Loucy (cell line): ENCODE measurements around the gene TMEM272.

Experiments
- H2AFZ ChIP-seq: fragments of 200-600 bp; sonication (generic); 2 replicates; pipeline ENCODE4 v1.6.0; 2016; ENCODE audit warnings: antibody characterized with exemption, mild to moderate bottlenecking, low read length, moderate library complexity
- H3F3A ChIP-seq: fragments of 200-600 bp; 2 replicates; pipeline ENCODE4 v1.6.0; 2016; ENCODE audit warnings: antibody characterized with exemption, low read depth, mild to moderate bottlenecking
- H3K27me3 ChIP-seq: fragments of 200-600 bp; sonication (generic); 2 replicates; pipeline ENCODE4 v1.6.1; 2014; ENCODE audit warnings: low read length, mild to moderate bottlenecking; ENCODE audit not compliant: insufficient read depth, poor library complexity, severe bottlenecking
- H3K36me3 ChIP-seq: fragments of 200-600 bp; sonication (generic); 2 replicates; pipeline ENCODE4 v1.6.1; 2016; ENCODE audit warnings: low read length; ENCODE audit not compliant: insufficient read depth
- H3K4me1 ChIP-seq: fragments of 200-600 bp; sonication (generic); 2 replicates; pipeline ENCODE4 v1.5.1; 2014; ENCODE audit warnings: low read length, mild to moderate bottlenecking; ENCODE audit not compliant: insufficient read depth, poor library complexity, severe bottlenecking
- H3K4me2 ChIP-seq: fragments of 200-600 bp; sonication (generic); 2 replicates; pipeline ENCODE4 v1.6.0; 2014; ENCODE audit warnings: antibody characterized with exemption, low read length, low read depth, mild to moderate bottlenecking; ENCODE audit not compliant: poor library complexity, severe bottlenecking
- H3K4me3 ChIP-seq: fragments of 200-600 bp; sonication (generic); 2 replicates; pipeline ENCODE4 v1.5.1; 2014; ENCODE audit warnings: low read length, mild to moderate bottlenecking, mixed read lengths; ENCODE audit not compliant: poor library complexity, severe bottlenecking
- H3K79me2 ChIP-seq: fragments of 200-600 bp; sonication (generic); 2 replicates; pipeline ENCODE4 v1.6.1; 2014; ENCODE audit warnings: low read length; ENCODE audit not compliant: insufficient read depth
- H3K9ac ChIP-seq: fragments of 200-600 bp; sonication (generic); 2 replicates; pipeline ENCODE4 v1.6.0; 2014; ENCODE audit warnings: mild to moderate bottlenecking, low read depth, low read length, moderate library complexity; ENCODE audit not compliant: poor library complexity, severe bottlenecking
- H3K9me2 ChIP-seq: fragments of 200-600 bp; sonication (generic); replicated peaks from 2 replicates; pipeline ENCODE4 v1.6.1; 2016; ENCODE audit warnings: low read depth, low read length, mixed read lengths
- H3K9me3 ChIP-seq: fragments of 200-600 bp; sonication (generic); 2 replicates; pipeline ENCODE4 v1.6.1; 2014; ENCODE audit warnings: mild to moderate bottlenecking, antibody characterized with exemption, low read length, low read depth; ENCODE audit not compliant: insufficient read depth
- H4K20me1 ChIP-seq: fragments of 200-600 bp; sonication (generic); 2 replicates; pipeline ENCODE4 v1.6.0; 2014; ENCODE audit warnings: antibody characterized with exemption, low read length, mild to moderate bottlenecking; ENCODE audit not compliant: insufficient read depth, poor library complexity, severe bottlenecking
- CTCF ChIP-seq: fragments of 200-600 bp; sonication (generic); conservative IDR thresholded peaks from 2 replicates; pipeline ENCODE4 v1.5.1; 2014; ENCODE audit warnings: mild to moderate bottlenecking, antibody characterized with exemption, low read length
- EZH2phosphoT487 ChIP-seq: fragments of 200-600 bp; IDR thresholded peaks from 2 replicates; pipeline ENCODE4 v1.6.1; 2018; ENCODE audit warnings: antibody characterized with exemption, mild to moderate bottlenecking, moderate library complexity, borderline replicate concordance

The TMEM272 gene

DNA sequence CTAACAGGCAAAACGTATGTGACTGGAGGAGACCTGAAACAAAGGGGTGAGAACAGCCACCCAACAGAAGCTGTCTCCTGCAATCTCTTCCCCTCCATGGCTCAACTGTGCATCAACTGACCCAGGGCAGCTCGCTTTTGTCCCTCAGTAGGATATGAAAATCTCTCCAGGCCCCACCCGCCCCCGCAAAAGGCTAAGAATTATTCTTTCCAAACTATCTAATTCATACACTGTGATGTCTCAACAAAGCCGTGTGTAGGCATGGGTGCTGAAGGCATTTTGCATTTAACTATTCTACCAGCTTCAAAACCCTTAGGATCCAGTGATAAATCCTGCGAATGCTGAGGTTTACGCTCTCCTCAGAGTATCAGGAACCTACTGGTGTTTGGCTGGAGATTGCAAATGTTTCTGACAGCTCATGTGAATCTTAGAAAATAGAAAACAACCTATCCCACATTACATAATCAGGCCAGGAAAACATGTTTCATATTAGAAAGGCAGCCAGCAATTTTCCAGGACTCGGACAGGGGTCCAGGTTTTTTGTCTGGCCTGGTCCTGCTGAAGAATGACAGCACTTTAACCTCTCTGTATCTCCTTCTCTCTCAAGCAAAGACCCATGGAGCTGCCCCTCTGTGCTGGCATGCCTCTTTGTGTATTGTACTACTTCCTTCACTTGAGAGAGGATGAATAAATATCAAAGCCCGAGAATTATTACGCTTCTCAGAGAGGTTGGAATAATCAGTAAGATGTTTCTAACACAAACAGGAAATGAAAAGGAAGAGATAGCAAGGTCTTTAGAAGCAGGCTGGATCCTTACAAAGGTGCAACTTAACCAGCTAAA, 58.3 kb downstream of the TMEM272 start:
- H3K4me2 ChIP-seq, result no peak overlapping the region
- H3K79me2 ChIP-seq, result no peaks in the 10 kb centered on the region
- no peak overlapping the region for H2AFZ ChIP-seq
- no peak for TF ChIP-seq EZH2phosphoT487
- TF ChIP-seq CTCF, result no peak
- H4K20me1 ChIP-seq, result no peaks in the 10 kb centered on the region
- no peaks in the 10 kb centered on the region for H3K36me3 ChIP-seq
- H3K9me2 ChIP-seq, result no peaks in the 10 kb centered on the region
- H3K9ac ChIP-seq, result no peak overlapping the region
- no peaks in the 10 kb centered on the region for H3K9me3 ChIP-seq
- no peaks in the 10 kb centered on the region for H3K27me3 ChIP-seq
- H3K4me1 ChIP-seq, result no peaks in the 10 kb centered on the region
- no peaks in the 10 kb centered on the region for H3F3A ChIP-seq
- no peak overlapping the region for H3K4me3 ChIP-seq

DNA sequence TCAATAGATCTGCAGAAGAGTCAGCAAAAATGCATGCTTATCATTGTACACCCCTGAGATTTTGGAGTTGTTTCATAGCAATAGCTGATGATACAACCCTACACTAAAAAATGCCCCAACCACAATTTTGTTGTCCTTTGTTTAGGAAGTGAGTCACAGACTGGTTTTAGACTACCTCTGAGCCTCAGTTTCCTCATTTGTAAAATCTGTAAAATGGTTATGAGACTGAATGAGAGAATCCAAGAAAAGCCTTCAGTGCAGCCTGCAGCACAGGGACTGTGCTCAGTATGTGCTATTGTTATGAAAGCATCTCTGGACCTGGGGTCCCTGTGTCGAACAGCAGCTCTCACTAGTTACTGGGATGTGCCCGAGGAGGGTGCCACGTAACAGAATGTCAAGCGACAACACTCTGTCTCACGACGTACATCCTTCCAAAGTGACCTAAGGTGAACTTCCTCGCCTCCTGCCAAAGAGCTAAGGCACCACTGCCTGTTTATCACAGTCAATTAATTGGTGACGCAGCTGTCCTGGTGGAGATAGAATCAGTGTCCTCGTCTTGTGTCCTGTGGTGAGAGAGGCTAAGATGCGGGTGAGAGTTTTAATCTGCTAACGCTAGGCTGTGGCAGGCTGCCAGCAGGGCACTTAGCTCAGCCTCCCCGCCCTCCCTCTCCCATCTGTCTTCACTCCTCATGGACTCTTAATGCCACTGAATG, 59.1 kb downstream of the TMEM272 start:
- H3F3A ChIP-seq, result no peaks in the 10 kb centered on the region
- no peak overlapping the region for H3K4me3 ChIP-seq
- H3K79me2 ChIP-seq, result no peaks in the 10 kb centered on the region
- no peaks in the 10 kb centered on the region for H3K4me1 ChIP-seq
- no peaks in the 10 kb centered on the region for H4K20me1 ChIP-seq
- H3K27me3 ChIP-seq, result no peaks in the 10 kb centered on the region
- TF ChIP-seq CTCF (no peak), EZH2phosphoT487 (no peak)
- no peaks in the 10 kb centered on the region for H3K9me2 ChIP-seq
- no peak overlapping the region for H2AFZ ChIP-seq
- H3K36me3 ChIP-seq, result no peaks in the 10 kb centered on the region
- no peak overlapping the region for H3K4me2 ChIP-seq
- no peak overlapping the region for H3K9ac ChIP-seq
- no peaks in the 10 kb centered on the region for H3K9me3 ChIP-seq

DNA sequence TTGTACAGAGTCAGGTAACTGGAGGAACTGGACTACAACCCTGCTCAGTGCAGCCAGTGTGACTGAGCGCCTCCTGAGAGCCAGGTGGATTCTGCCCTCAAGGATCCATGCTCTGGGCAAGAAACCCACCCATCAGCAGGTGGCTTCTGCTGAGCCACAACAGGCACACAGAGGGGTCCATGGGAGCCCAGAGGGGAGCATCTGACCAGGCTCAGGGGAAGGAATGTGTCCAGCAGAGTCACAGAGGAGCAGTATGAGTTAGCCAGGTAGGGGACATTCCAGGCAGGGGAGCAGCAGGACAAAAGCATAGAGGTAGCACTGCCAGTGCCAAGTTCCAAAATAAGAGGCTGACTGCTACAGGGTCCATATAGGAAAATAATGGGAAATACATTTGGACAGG, 60.9 kb downstream of the TMEM272 start:
- no peak overlapping the region for H3K9ac ChIP-seq
- H3F3A ChIP-seq, result no peaks in the 10 kb centered on the region
- no peaks in the 10 kb centered on the region for H3K9me2 ChIP-seq
- H2AFZ ChIP-seq, result no peak overlapping the region
- H4K20me1 ChIP-seq, result no peaks in the 10 kb centered on the region
- H3K4me1 ChIP-seq, result no peaks in the 10 kb centered on the region
- TF ChIP-seq EZH2phosphoT487 (no peak), CTCF (no peak)
- no peak overlapping the region for H3K4me3 ChIP-seq
- H3K27me3 ChIP-seq, result no peaks in the 10 kb centered on the region
- no peaks in the 10 kb centered on the region for H3K9me3 ChIP-seq
- no peaks in the 10 kb centered on the region for H3K36me3 ChIP-seq
- no peaks in the 10 kb centered on the region for H3K79me2 ChIP-seq
- H3K4me2 ChIP-seq, result no peak overlapping the region
